Lower leg skin (tissue), 4 donors: Measurements from ENCODE around the gene ISM1. TPM values are rescaled to one million over a fixed set of nuclear protein-coding genes. Genes with fewer than 3 reads are reported as not detected.

Source experiments
- DNase-seq, 2 donors: peaks; one replicate each; pipeline ENCODE4 v3.0.0-alpha.2; 2019; ENCODE audit warnings: low spot score in 2 of 2
- H3K4me3 ChIP-seq: fragments of 200-600 bp; sonication (generic); 2 replicates; pipeline ENCODE4 v1.5.1; 2017; ENCODE audit warnings: mild to moderate bottlenecking, low read depth; ENCODE audit not compliant: poor library complexity, severe bottlenecking
- POLR2A ChIP-seq, 2 donors: fragments of 450-650 bp; IDR thresholded peaks; one replicate each; pipeline ENCODE4 v1.6.1; 2016 to 2017; ENCODE audit warnings: antibody characterized with exemption in 2 of 2, mild to moderate bottlenecking in 1 of 2, moderate library complexity in 1 of 2
- WGBS, 2 donors: methylation state at CpG; one replicate each; pipeline ENCODE4 v1.1.5; 2018; 5-methylcytosine and 5-hydroxymethylcytosine counted together
- intact Hi-C: fragments of 100-400 bp; cut with DNase I; formaldehyde crosslinking; loops from one replicate; pipeline ENCODE4 v1.15.0; 2023; ENCODE audit warnings: low total_unique reads
- total RNA-seq, 4 donors: library from RNA; depleted of rRNA; stranded (reverse); fragments of >200 nt; gene quantifications; one replicate each; pipeline ENCODE4 v1.1.0, GENCODE V29; 2016
- TF ChIP-seq, protein P1 (sequence below), 3 donors: fragments of 450-650 bp; IDR thresholded peaks; one replicate each; pipeline ENCODE4 v1.5.1; 2016; ENCODE audit warnings: antibody characterized with exemption in 3 of 3, mild to moderate bottlenecking in 3 of 3, moderate library complexity in 2 of 3

Gene ISM1
- total RNA-seq, 4 donors from 2014 or later = 12.4 to 27.6 (median 24.1) TPM

DNA sequence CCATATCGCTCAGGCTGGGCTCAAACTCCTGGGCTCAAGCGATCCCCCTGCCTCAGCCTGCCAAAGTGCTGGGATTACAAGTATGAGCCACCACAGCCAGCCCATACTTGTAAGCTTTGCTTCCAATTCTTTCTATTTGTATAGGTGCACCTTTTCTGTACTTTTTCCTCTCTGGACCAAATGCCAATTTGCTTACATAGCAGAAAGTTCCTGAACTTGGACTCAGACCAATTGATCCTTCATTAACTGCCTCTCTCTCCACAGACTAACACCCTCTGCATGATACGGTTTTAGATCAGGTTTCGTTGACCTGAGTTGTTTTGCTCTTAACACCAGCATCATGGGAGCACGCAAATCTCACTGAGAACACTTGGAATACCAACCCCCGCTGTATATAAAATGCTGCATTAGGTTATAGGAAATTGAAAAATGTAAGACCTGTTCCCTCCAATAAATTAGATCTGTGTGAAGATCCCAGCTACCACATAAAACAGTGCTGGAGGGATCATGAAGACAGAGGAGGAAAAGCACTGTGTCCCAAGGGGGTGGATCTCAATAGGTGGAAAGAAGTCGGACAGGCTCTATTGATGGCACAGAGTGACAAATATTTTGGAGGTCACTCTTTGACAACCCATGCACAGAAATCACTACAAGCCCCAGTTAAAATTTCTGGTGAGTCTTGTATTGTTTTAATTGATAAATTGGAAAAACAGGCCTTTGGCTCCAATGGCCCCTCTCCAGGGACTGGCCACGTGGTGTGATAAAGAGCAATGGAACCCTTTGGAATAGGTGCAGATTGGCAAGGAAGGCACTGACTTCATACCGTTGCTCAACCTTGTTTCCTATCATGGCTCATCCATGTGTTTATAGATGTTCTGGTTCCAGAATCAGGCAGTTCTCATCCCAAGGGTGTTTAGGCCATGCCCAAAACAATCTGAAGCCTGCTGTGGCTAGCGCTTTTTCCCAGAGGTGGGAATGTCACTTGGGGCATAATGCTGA lies 51.2 kb downstream of the ISM1 start:
- intact Hi-C loops = no loop called here
- no peak overlapping the region for H3K4me3 ChIP-seq
- peak in 1 of 2 donors; percentile 84 for DNase-seq
- 74 to 80% methylated on average over 10 of the region's 10 CpGs for WGBS, 2 donors
- TF ChIP-seq POLR2A (IDR thresholded peaks at IDR 0.05) = no peak

DNA sequence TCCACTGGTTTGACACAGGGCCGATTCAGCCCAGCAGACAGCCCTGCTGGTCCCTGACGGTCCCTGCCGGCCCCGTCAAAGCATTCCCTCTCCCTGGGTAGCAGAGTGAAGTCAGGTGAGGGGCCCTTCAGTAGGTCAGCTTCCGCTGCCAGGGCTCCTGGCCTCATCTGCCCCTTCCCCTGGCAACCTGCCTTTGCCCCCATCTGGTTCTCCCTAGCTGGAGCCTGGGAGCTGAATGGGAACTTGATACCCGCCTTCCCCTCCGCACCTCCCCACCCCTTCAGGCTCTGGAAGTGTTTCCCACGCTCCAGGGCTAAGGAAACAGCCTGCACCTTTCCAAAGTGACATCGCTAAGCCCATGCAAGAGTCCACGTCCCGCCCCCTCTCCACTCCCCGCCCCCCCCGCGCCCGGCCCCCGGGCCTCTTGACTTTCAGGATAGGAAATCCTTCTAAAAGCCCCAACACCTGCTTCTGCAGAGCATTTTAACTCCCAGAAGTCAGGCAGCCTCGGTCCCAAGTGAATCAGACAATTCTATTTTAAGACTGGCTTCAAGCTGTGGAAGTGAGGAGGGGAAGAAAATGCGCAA lies 53.3 kb downstream of the ISM1 start:
- WGBS, 2 donors = 47 to 64% methylated on average over 18 of the region's 18 CpGs
- peak in 1 of 2 donors; percentile 72 for DNase-seq
- intact Hi-C loops = no loop called here
- no peak overlapping the region for H3K4me3 ChIP-seq
- no peak for TF ChIP-seq POLR2A (IDR thresholded peaks at IDR 0.05)
- TF ChIP-seq, protein P1, sequence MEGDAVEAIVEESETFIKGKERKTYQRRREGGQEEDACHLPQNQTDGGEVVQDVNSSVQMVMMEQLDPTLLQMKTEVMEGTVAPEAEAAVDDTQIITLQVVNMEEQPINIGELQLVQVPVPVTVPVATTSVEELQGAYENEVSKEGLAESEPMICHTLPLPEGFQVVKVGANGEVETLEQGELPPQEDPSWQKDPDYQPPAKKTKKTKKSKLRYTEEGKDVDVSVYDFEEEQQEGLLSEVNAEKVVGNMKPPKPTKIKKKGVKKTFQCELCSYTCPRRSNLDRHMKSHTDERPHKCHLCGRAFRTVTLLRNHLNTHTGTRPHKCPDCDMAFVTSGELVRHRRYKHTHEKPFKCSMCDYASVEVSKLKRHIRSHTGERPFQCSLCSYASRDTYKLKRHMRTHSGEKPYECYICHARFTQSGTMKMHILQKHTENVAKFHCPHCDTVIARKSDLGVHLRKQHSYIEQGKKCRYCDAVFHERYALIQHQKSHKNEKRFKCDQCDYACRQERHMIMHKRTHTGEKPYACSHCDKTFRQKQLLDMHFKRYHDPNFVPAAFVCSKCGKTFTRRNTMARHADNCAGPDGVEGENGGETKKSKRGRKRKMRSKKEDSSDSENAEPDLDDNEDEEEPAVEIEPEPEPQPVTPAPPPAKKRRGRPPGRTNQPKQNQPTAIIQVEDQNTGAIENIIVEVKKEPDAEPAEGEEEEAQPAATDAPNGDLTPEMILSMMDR (IDR thresholded peaks at IDR 0.05) = no peak

DNA sequence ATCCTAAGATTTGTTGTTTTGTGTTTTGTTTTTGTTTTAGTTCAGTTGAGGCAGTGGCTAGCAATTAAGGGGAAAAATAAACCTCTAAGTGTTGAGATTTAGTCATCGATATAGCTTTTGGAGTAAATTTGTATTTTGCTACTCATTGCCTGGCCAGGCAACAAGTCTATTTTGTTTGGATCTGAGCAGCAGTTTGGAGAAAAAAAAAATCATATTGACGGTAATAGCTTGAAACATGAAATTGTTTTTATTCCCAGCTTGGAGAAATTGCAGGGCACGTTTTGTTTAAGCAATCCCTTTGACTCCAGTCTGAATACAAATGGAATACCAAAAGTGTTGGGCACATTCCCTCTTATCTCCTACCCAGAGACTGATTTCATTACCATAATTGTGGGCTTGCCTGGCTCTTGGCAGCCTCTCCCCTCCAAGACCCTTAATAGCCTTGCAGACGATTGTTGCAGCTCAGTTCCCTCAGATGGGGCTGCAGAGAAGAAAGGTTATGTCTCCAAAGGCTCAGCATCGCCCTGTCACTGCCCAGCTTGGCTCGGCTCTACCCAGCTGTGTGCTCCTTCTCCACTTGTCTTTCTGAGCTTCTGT lies 56.0 kb downstream of the ISM1 start:
- 61 to 71% methylated on average over 6 of the region's 6 CpGs for WGBS, 2 donors
- DNase-seq = no peak
- intact Hi-C loops = no loop called here
- no peak overlapping the region for H3K4me3 ChIP-seq
- no peak for TF ChIP-seq POLR2A (IDR thresholded peaks at IDR 0.05)
- TF ChIP-seq, protein P1 (IDR thresholded peaks at IDR 0.05) = no peak

DNA sequence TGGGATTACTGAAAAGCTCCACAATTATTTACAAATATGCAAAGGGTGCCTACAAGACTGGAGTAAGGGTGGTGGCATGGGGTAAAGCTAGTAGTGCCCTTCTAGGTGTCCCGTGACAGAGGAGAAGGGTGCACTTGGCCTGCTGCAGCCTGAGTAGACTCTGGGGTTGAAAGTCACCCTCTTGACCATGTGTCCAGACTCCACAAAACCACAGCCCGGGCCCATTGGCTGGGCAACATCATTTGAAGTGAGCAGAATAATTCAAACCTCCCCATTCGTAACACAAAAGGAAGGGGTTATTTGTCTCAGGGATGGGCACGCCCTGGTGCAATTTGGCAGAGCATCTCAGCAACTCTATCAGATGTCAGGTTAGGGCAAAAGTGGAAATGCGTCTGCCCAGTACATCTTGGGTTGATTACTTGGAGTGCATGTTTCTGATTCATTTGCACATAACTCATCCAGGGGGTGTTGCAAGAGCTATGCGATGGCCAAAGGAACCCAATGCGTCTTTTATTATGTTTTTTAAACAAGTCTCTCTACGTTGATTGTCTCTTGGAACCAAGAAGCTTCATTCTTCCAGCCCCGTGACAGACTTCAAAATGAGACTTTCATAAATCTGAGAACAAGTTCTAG lies 56.7 kb downstream of the ISM1 start:
- DNase-seq = peak; percentile 73 to 88
- WGBS, 2 donors = 63 to 70% methylated on average over 9 of the region's 9 CpGs
- intact Hi-C loops = no loop called here
- no peak overlapping the region for H3K4me3 ChIP-seq
- TF ChIP-seq POLR2A (IDR thresholded peaks at IDR 0.05) = no peak
- TF ChIP-seq, protein P1 (IDR thresholded peaks at IDR 0.05) = no peak

DNA sequence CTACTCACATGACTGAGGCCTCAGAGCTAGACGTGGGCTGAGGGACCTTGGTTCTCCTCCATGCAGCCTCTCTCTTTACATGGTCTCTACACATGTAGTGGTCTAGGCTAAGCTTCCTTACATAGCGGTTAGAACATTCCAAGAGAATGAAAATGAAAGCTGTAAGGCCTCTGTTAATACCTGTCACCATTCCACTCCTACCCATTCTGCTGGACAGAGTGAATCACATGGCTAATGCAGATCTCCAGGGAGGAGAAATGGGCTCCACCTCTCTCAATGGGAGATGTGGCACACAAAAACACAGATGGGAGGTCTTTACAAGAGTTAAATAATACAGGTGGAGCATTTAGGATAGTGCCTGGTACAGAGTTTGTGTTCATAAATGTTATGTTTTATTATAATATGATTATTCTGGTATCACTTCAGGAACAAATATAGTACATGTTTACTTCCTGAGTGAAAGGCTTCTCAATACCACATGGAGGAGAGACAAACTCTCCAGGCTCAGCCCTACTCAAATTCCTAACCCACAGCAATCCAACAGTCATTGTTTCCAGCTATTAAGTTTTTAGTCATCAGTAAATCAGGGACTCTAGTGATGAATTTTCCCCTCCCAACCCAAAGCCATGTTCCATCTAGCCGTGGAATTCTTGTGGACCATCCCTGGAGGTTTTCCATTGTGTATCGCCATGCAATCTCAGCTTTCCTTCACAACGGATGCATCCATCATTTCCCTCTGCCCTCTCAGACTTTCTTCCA lies 57.9 kb downstream of the ISM1 start:
- intact Hi-C loops = no loop called here
- TF ChIP-seq, protein P1 (IDR thresholded peaks at IDR 0.05) = no peak
- WGBS, 2 donors = 80 to 89% methylated on average over 5 of the region's 5 CpGs
- DNase-seq = no peak
- H3K4me3 ChIP-seq = no peak overlapping the region
